ENCODE results near the gene ORAI2.
"Not testable (repeated sequence)": the region's sequence is repeated elsewhere in the genome, so short reads cannot be mapped to it uniquely, and the experiment has no call there.

Gene ORAI2

GRCh38 chr7:102471791-102472125, 38.4 kb downstream of the ORAI2 start:
- no peak for DNase-seq

- DNase-seq = no peak
Observed at GRCh38 chr7:102472126-102473041, 39.0 kb downstream of the ORAI2 start.

- DNase-seq = no peak
Observed at GRCh38 chr7:102473271-102473991, 40.1 kb downstream of the ORAI2 start.

- not testable (repeated sequence) for DNase-seq
Observed at GRCh38 chr7:102474116-102474515, 40.7 kb downstream of the ORAI2 start.

GRCh38 chr7:102474736-102475435, 41.5 kb downstream of the ORAI2 start:
- DNase-seq = not testable (repeated sequence)

GRCh38 chr7:102478314-102479208, 45.2 kb downstream of the ORAI2 start, which contains the start of gene POLR2J:
Gene POLR2J (minus strand): TSS chr7:102478922. CDS start chr7:102478860, 62 bp downstream.
- not testable (repeated sequence) for DNase-seq

GRCh38 chr7:102479209-102479584, 45.8 kb downstream of the ORAI2 start:
- not testable (repeated sequence) for DNase-seq

- DNase-seq = not testable (repeated sequence)
Observed at GRCh38 chr7:102479982-102480637, 46.7 kb downstream of the ORAI2 start.

GRCh38 chr7:102481962-102482361, 48.6 kb downstream of the ORAI2 start:
- not testable (repeated sequence) for DNase-seq

GRCh38 chr7:102484317-102484716, 50.9 kb downstream of the ORAI2 start:
- not testable (repeated sequence) for DNase-seq

GRCh38 chr7:102490529-102491075, 57.2 kb downstream of the ORAI2 start:
- not testable (repeated sequence) for DNase-seq

GRCh38 chr7:102493220-102493935, 60.0 kb downstream of the ORAI2 start:
- DNase-seq = not testable (repeated sequence)

- DNase-seq = not testable (repeated sequence)
Observed at GRCh38 chr7:102494026-102494425, 60.7 kb downstream of the ORAI2 start.

- not testable (repeated sequence) for DNase-seq
Observed at GRCh38 chr7:102494473-102495149, 61.2 kb downstream of the ORAI2 start.

- not testable (repeated sequence) for DNase-seq
Observed at GRCh38 chr7:102496861-102497260, 63.5 kb downstream of the ORAI2 start.

- not testable (repeated sequence) for DNase-seq
Observed at GRCh38 chr7:102497308-102497707, 63.9 kb downstream of the ORAI2 start.

GRCh38 chr7:102498321-102498720, 64.9 kb downstream of the ORAI2 start:
- DNase-seq = not testable (repeated sequence)

GRCh38 chr7:102503141-102503540, 69.8 kb downstream of the ORAI2 start:
- not testable (repeated sequence) for DNase-seq

GRCh38 chr7:102505298-102506185, 72.2 kb downstream of the ORAI2 start:
- not testable (repeated sequence) for DNase-seq
